22Rv1 (cell line): ENCODE data around the gene FN1.

ENCODE experiments used
- ZFX ChIP-seq: fragments of 450-650 bp; IDR thresholded peaks from 2 replicates; pipeline ENCODE4 v1.6.1; 2017; ENCODE audit warnings: antibody characterized with exemption, borderline replicate concordance
- TF ChIP-seq, protein P1 (sequence below): fragments of 450-650 bp; IDR thresholded peaks from 2 replicates; pipeline ENCODE4 v1.5.1; 2017; ENCODE audit warnings: mild to moderate bottlenecking

DNA sequence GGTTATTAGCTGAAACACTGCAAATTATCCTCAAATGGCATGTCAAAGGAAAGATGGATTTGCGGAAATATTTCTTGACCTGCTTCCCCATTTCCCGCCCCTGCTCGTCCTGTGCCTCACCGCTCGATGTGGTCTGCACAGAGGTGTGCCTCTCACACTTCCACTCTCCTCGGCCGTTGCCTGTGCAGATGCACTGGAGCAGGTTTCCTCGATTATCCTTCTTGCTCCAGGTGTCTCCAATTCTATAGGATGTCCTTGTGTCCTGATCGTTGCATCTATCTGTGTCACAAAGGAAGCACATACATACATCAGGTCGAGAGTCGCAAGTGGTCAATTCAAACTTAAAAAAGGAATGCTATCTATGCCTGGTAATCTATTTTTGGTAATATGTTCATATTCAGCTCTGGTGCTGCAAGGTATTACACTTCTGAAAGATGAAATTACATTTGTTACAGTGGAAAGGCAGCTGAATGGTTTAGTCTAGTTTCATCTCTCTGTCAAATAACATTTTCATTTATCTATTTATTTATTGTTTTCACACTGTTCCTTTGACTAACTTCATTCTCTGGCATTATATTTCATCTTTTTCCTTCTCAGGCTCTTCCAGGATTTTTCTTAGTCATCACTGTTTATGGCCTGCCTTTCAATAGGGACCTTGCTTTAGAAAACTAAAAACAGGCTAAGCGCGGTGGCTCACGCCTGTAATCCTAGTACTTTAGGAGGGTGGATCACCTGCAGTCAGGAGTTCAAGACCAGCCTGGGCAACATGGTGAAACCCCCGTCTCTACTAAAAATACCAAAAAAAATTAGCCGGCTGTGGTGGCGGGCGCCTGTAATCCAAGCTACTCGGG is 7.6 kb downstream of the FN1 start:
- TF ChIP-seq, protein P1, sequence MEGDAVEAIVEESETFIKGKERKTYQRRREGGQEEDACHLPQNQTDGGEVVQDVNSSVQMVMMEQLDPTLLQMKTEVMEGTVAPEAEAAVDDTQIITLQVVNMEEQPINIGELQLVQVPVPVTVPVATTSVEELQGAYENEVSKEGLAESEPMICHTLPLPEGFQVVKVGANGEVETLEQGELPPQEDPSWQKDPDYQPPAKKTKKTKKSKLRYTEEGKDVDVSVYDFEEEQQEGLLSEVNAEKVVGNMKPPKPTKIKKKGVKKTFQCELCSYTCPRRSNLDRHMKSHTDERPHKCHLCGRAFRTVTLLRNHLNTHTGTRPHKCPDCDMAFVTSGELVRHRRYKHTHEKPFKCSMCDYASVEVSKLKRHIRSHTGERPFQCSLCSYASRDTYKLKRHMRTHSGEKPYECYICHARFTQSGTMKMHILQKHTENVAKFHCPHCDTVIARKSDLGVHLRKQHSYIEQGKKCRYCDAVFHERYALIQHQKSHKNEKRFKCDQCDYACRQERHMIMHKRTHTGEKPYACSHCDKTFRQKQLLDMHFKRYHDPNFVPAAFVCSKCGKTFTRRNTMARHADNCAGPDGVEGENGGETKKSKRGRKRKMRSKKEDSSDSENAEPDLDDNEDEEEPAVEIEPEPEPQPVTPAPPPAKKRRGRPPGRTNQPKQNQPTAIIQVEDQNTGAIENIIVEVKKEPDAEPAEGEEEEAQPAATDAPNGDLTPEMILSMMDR = no peak
- TF ChIP-seq ZFX = no peak
